Ascending aorta (tissue), 2 donors: ENCODE results near the gene RFPL1. TPM values are rescaled to one million over a fixed set of nuclear protein-coding genes. Genes with fewer than 3 reads are reported as not detected.

Experiments used
- DNase-seq, 2 donors: peaks; one replicate each; pipeline ENCODE4 v3.0.0-alpha.2; 2019; ENCODE audit warnings: low spot score in 2 of 2
- H3K27ac ChIP-seq, 2 donors: fragments of 200-600 bp; sonication (generic); one replicate each; pipeline ENCODE4 v1.5.1; 2016 to 2017; ENCODE audit warnings: mild to moderate bottlenecking in 1 of 2
- H3K27me3 ChIP-seq: fragments of 200-600 bp; sonication (generic); one replicate; pipeline ENCODE4 v1.5.1; 2017
- H3K36me3 ChIP-seq, 2 donors: fragments of 200-600 bp; sonication (generic); one replicate each; pipeline ENCODE4 v1.5.1; 2016
- H3K4me1 ChIP-seq, 2 donors: fragments of 200-600 bp; sonication (generic); one replicate each; pipeline ENCODE4 v1.5.1; 2016 to 2017; ENCODE audit warnings: mild to moderate bottlenecking in 1 of 2
- H3K4me3 ChIP-seq, 2 donors: fragments of 200-600 bp; sonication (generic); one replicate each; pipeline ENCODE4 v1.5.1; 2016 to 2017; ENCODE audit warnings: mild to moderate bottlenecking in 1 of 2
- H3K9me3 ChIP-seq, 2 donors: fragments of 200-600 bp; sonication (generic); one replicate each; pipeline ENCODE4 v1.5.1; 2016
- intact Hi-C: fragments of 100-400 bp; cut with DNase I; formaldehyde crosslinking; loops from one replicate; pipeline ENCODE4 v1.15.1; 2023
- total RNA-seq: library from RNA; depleted of rRNA; stranded (reverse); fragments of >200 nt; gene quantifications from one replicate; pipeline ENCODE4 v1.1.0, GENCODE V29; 2016
- TF ChIP-seq, protein P1 (sequence below), 3 experiments: fragments of 200-600 bp in 2 of 3; fragments of 450-650 bp in 1 of 3; sonication (generic) in 2 of 3; IDR thresholded peaks; one replicate each; pipeline ENCODE4 v1.5.1; 2016 to 2019; ENCODE audit warnings: antibody characterized with exemption in 3 of 3, mild to moderate bottlenecking in 1 of 3, moderate library complexity in 1 of 3

RFPL1 gene
- total RNA-seq, 1 donor from 2014 or later = not detected

DNA sequence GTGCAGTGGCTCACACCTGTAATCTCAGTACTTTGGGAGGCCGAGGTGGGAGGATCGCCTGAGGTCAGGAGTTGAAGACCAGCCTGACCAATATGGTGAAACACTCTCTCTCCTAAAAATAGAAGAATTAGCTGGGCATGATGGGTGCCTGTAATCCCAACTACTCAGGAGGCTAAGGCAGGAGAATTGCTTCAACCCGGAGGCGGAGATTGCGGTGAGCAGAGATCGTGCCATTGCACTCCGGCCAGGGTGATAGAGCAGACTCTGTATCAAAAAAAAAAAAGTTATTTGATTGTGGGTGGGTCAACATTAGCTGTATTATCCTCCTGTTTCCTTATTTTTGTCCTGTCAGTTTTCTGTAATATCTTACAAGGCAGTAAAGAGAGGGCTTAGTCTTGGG, 11.9 kb upstream of the RFPL1 start:
- Histone ChIP-seq H3K36me3 (no peaks in the 10 kb centered on the region), H3K9me3 (no peaks in the 10 kb centered on the region), H3K4me3 (no peak overlapping the region), H3K27ac (no peak overlapping the region), H3K4me1 (no peaks in the 10 kb centered on the region), H3K27me3 (no peaks in the 10 kb centered on the region)
- intact Hi-C loops = no loop called here
- peak in 1 of 2 donors; percentile 52 for DNase-seq
- TF ChIP-seq, protein P1, sequence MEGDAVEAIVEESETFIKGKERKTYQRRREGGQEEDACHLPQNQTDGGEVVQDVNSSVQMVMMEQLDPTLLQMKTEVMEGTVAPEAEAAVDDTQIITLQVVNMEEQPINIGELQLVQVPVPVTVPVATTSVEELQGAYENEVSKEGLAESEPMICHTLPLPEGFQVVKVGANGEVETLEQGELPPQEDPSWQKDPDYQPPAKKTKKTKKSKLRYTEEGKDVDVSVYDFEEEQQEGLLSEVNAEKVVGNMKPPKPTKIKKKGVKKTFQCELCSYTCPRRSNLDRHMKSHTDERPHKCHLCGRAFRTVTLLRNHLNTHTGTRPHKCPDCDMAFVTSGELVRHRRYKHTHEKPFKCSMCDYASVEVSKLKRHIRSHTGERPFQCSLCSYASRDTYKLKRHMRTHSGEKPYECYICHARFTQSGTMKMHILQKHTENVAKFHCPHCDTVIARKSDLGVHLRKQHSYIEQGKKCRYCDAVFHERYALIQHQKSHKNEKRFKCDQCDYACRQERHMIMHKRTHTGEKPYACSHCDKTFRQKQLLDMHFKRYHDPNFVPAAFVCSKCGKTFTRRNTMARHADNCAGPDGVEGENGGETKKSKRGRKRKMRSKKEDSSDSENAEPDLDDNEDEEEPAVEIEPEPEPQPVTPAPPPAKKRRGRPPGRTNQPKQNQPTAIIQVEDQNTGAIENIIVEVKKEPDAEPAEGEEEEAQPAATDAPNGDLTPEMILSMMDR (IDR thresholded peaks at IDR 0.05) = no peak

DNA sequence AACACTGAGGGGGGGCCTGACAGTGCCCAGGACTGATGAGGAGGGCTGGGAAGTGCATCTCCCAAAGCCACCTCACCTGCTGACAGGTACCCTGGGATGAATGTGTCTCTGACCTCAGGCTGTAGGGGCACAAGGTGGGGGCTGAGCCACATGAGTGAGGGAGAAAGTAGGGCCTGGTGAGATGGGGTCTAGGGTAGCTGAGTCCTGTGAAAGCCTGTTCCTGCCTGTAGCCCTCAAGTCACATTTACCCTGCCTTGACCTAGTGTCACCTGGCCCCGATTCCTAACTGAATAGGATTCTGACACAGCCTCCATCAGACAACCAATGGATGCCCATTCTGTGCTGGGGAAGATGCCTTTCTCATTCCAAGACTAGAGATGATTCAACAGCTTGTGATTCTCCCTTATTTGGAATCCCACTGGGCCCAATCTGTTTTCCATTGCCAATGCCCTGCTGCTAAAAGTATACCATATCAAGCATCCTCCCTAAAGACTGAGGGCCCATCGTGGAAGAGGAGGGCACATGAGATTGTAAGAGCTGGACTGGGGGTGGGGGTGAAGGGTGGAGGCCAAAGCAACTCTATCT, 11.1 kb upstream of the RFPL1 start:
- TF ChIP-seq, protein P1 (IDR thresholded peaks at IDR 0.05) = no peak
- peak in 1 of 2 donors; percentile 24 for DNase-seq
- H3K27ac ChIP-seq = no peak overlapping the region
- H3K4me1 ChIP-seq = no peaks in the 10 kb centered on the region
- H3K4me3 ChIP-seq = no peak overlapping the region
- no peaks in the 10 kb centered on the region for H3K36me3 ChIP-seq
- no peaks in the 10 kb centered on the region for H3K9me3 ChIP-seq
- intact Hi-C loops = no loop called here
- H3K27me3 ChIP-seq = no peaks in the 10 kb centered on the region

DNA sequence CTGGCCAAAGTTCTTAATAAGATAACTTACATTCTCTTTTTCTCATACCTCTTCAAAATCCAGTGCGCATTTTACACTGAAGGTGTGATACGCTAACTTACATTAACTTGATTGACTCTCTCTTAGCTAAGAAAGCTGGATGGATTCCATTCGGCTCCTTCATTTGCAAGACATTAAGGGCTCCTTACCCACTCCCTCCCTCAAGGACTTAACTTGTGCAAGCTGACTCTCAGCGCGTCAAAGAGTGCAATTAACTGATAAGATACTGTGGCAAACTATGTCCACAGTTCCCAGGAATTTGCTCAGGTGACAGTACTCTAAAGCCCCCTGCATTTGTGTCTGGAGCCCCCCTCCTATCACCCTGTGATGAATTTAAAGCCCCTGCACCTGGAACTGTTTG, 6.4 kb upstream of the RFPL1 start:
- no peak overlapping the region for H3K4me3 ChIP-seq
- H3K9me3 ChIP-seq = no peaks in the 10 kb centered on the region
- H3K27ac ChIP-seq = no peak overlapping the region
- DNase-seq = no peak
- no peaks in the 10 kb centered on the region for H3K36me3 ChIP-seq
- intact Hi-C loops = no loop called here
- H3K27me3 ChIP-seq = no peaks in the 10 kb centered on the region
- TF ChIP-seq, protein P1 (IDR thresholded peaks at IDR 0.05) = no peak
- no peaks in the 10 kb centered on the region for H3K4me1 ChIP-seq

DNA sequence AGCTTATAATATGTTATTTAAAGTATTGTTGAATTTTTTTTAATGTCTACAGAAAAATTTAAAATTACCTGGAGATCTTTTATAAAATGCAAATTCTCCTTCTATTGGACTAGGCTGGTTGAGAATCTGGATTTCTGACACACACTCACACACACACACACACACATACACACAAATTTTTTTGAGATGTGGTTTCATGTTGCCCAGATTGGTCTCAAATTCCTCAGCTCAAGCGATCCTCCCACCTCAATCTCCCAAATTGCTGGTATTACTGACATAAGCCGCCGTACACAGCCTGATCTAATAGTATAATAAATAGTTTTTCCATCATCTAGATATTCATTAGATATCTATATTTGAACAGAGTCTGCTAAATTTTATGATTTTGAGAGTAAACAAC, 4.5 kb upstream of the RFPL1 start:
- intact Hi-C loops = no loop called here

DNA sequence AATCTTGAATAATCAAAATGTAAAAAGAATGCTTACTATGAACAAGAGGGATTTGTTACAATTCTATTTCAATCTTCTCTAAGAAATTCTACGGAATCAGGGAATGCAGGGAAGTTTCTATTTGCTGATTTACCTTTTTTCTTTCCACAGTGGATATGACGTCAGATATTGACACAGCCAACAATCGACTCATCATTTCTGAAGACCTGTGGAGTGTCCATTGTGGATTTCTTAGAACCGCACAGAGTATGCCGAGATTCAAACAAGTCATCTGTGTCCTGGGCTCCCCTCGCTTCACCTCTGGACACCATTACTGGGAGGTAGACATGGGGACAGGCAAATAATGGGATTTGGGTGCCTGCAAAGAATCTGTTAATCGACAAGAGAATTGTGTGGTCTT, 4.1 kb upstream of the RFPL1 start:
- H3K9me3 ChIP-seq = no peaks in the 10 kb centered on the region
- no peaks in the 10 kb centered on the region for H3K27me3 ChIP-seq
- no peaks in the 10 kb centered on the region for H3K4me1 ChIP-seq
- TF ChIP-seq, protein P1 (IDR thresholded peaks at IDR 0.05) = no peak
- H3K27ac ChIP-seq = no peak overlapping the region
- H3K36me3 ChIP-seq = no peaks in the 10 kb centered on the region
- no peak overlapping the region for H3K4me3 ChIP-seq
- DNase-seq = no peak
- intact Hi-C loops = no loop called here

More for the DNA sequence above, 4.5 kb upstream of the RFPL1 start:
- no peak overlapping the region for H3K4me3 ChIP-seq
- H3K27me3 ChIP-seq = no peaks in the 10 kb centered on the region
- H3K9me3 ChIP-seq = no peaks in the 10 kb centered on the region
- no peaks in the 10 kb centered on the region for H3K36me3 ChIP-seq
- TF ChIP-seq, protein P1 (IDR thresholded peaks at IDR 0.05) = no peak
- H3K27ac ChIP-seq = no peak overlapping the region
- H3K4me1 ChIP-seq = no peaks in the 10 kb centered on the region
- DNase-seq = no peak
